DND-41 (cell line): ENCODE results near the gene ICA1.
A peak's percentile ranks its signal among the peaks of the same experiment; 100 is the strongest.

ENCODE experiments used
- ATAC-seq: fragments of 200-7000 bp; cut with Tn5 transposase; 3 replicates; pipeline ENCODE4 v1.9.1; 2021; ENCODE audit warnings: low read depth; ENCODE audit not compliant: insufficient read depth
- DNase-seq: peaks from one replicate; pipeline ENCODE4 v3.0.0-alpha.2; 2020
- H2AFZ ChIP-seq: 2 replicates; pipeline ENCODE4 v1.6.0; 2012; ENCODE audit warnings: low read depth, low read length
- H3K27ac ChIP-seq: 2 replicates; pipeline ENCODE4 v1.5.1; 2012; ENCODE audit warnings: low read length, inconsistent platforms
- H3K27me3 ChIP-seq: fragments of 200-600 bp; sonication (generic); 2 replicates; pipeline ENCODE4 v1.6.0; 2012; ENCODE audit warnings: low read length, mild to moderate bottlenecking, inconsistent platforms; ENCODE audit not compliant: insufficient read depth, poor library complexity
- H3K36me3 ChIP-seq: 2 replicates; pipeline ENCODE4 v1.5.1; 2012; ENCODE audit warnings: low read length, inconsistent platforms; ENCODE audit not compliant: insufficient read depth
- H3K4me1 ChIP-seq: 2 replicates; pipeline ENCODE4 v1.5.1; 2012; ENCODE audit warnings: mild to moderate bottlenecking, low read length; ENCODE audit not compliant: insufficient read depth
- H3K4me2 ChIP-seq: 2 replicates; pipeline ENCODE4 v1.6.0; 2012; ENCODE audit warnings: mild to moderate bottlenecking, moderate library complexity, low read length, inconsistent platforms; ENCODE audit not compliant: insufficient read depth
- H3K4me3 ChIP-seq, 2 experiments: fragments of 200-600 bp in 1 of 2; shearing (Covaris generic) in 1 of 2; 2 replicates each; pipeline ENCODE4 v1.5.1; 2012 to 2016; ENCODE audit warnings: inconsistent platforms in 2 of 2, low read length in 2 of 2, mild to moderate bottlenecking in 2 of 2, low read depth in 1 of 2, moderate library complexity in 1 of 2
- H3K79me2 ChIP-seq: 2 replicates; pipeline ENCODE4 v1.6.0; 2012; ENCODE audit warnings: low read length, inconsistent platforms; ENCODE audit not compliant: insufficient read depth
- H3K9ac ChIP-seq: 2 replicates; pipeline ENCODE4 v1.6.0; 2012; ENCODE audit warnings: low read depth, mild to moderate bottlenecking, inconsistent platforms, low read length, moderate library complexity
- H3K9me3 ChIP-seq: 2 replicates; pipeline ENCODE4 v1.5.1; 2012; ENCODE audit warnings: low read length, moderate library complexity, mild to moderate bottlenecking, inconsistent platforms; ENCODE audit not compliant: insufficient read depth, severe bottlenecking
- H4K20me1 ChIP-seq: 2 replicates; pipeline ENCODE4 v1.6.0; 2012; ENCODE audit warnings: low read length; ENCODE audit not compliant: insufficient read depth
- CTCF ChIP-seq: IDR thresholded peaks from 2 replicates; pipeline ENCODE4 v1.5.1; 2012; ENCODE audit warnings: borderline replicate concordance, low read length, moderate library complexity, mild to moderate bottlenecking; ENCODE audit not compliant: poor library complexity, severe bottlenecking; ENCODE audit errors: extremely low read depth
- EZH2 ChIP-seq: IDR thresholded peaks from 3 replicates; pipeline ENCODE4 v1.6.1; 2012; ENCODE audit warnings: borderline replicate concordance, low read depth, mild to moderate bottlenecking, moderate library complexity, low read length, inconsistent platforms; ENCODE audit not compliant: severe bottlenecking

The ICA1 gene

GRCh38 chr7:8295638-8296361, 33.8 kb upstream of the ICA1 start:
- Histone ChIP-seq H3K36me3 (no peaks in the 10 kb centered on the region), H4K20me1 (no peaks in the 10 kb centered on the region), H2AFZ (no peak overlapping the region), H3K9me3 (no peaks in the 10 kb centered on the region), H3K27me3 (peaks cover 11% of the 10 kb centered on the region), H3K4me3 (no peak overlapping the region), H3K9ac (no peak overlapping the region), H3K4me1 (no peaks in the 10 kb centered on the region), H3K4me2 (no peak overlapping the region), H3K27ac (no peak overlapping the region), H3K79me2 (no peaks in the 10 kb centered on the region)
- DNase-seq (peak; percentile 47), ATAC-seq (peak; percentile 99)
- TF ChIP-seq EZH2 = no peak
- peak; percentile 87 for TF ChIP-seq CTCF

- Histone ChIP-seq H2AFZ (no peak overlapping the region), H3K9ac (no peak overlapping the region), H3K27me3 (peaks cover 14% of the 10 kb centered on the region), H4K20me1 (no peaks in the 10 kb centered on the region), H3K9me3 (no peaks in the 10 kb centered on the region), H3K4me3 (no peak overlapping the region), H3K79me2 (no peaks in the 10 kb centered on the region), H3K4me1 (no peaks in the 10 kb centered on the region), H3K27ac (no peak overlapping the region), H3K36me3 (no peaks in the 10 kb centered on the region), H3K4me2 (no peak overlapping the region)
- DNase-seq = no peak
- no peak for ATAC-seq
- TF ChIP-seq CTCF (no peak), EZH2 (no peak)
Measured at GRCh38 chr7:8291397-8292141, 29.6 kb upstream of the ICA1 start.

- Histone ChIP-seq H3K9me3 (no peaks in the 10 kb centered on the region), H3K4me3 (no peak overlapping the region), H4K20me1 (no peaks in the 10 kb centered on the region), H3K79me2 (no peaks in the 10 kb centered on the region), H3K4me1 (no peaks in the 10 kb centered on the region), H2AFZ (no peak overlapping the region), H3K4me2 (no peak overlapping the region), H3K27me3 (peaks cover 14% of the 10 kb centered on the region), H3K36me3 (no peaks in the 10 kb centered on the region), H3K9ac (no peak overlapping the region), H3K27ac (no peak overlapping the region)
- no peak for ATAC-seq
- no peak for TF ChIP-seq CTCF
- no peak for TF ChIP-seq EZH2
- no peak for DNase-seq
Measured at GRCh38 chr7:8290645-8291308, 28.8 kb upstream of the ICA1 start.
